Measurements from ENCODE around the gene JAZF1. TPM values are rescaled to one million over a fixed set of nuclear protein-coding genes. Genes with fewer than 3 reads are reported as not detected.

Gene JAZF1
- polyA plus RNA-seq, 3 donors: 12.1 to 18.1 (median 17.2) TPM

DNA sequence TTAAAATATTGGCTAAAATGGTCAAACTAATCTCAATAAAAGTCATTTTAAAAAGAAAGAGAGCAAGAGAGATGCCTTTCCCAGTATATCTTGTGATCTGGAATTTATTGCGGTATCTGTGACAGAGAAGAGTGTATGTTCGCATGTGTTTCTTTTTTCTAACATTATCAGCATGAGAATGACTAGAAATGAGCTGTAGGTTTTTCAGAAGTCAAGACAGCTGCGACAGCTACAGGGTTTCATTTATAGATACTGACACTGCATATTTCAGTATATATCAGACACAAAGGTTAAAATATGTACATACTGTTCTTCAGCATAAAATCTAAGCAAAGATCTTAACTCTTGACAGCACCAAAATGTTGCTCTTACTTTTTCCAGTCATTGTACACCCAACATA lies 215.8 kb downstream of the JAZF1 start:
- H3K4me1 Mint-ChIP-seq: peaks cover 13% of the 10 kb centered on the region
- WGBS (ENCODE audit: insufficient coverage): no CpG with 5 or more reads among the region's 3 CpGs
- H4K20me1 ChIP-seq (ENCODE audit: insufficient read depth, low read length): peaks cover 100% of the 10 kb centered on the region

DNA sequence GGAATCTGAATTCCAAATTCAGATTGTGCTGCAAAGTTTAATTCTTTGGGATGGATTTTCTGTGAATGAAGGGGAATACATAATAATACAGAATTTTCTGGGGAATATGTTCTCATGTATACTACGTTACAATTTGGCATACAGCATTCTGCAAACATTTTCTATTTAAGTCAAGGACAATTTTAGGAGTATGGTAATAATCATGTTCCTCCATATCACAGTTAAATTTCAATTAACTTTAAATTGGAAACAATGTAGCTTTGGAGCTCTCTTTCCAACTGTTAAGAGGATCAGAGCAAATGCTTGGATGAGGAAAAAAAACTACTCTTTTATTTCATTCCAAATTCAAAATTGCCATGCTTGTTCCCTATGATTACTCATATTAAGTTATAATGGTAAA lies 217.5 kb downstream of the JAZF1 start:
- no peaks in the 10 kb centered on the region for H3K27me3 ChIP-seq (ENCODE audit: control insufficient read depth in 2 of 2, insufficient read depth in 2 of 2, low read length in 2 of 2)

More for the DNA sequence above, 215.8 kb downstream of the JAZF1 start:
- Mint-ChIP-seq H3K4me3 (no peak overlapping the region), H3K9me3 (peaks cover 0 to 4% (median 0%) of the 10 kb centered on the region in 7 donors), H3K36me3 (peaks cover 20 to 23% of the 10 kb centered on the region in 2 donors), H3K27me3 (ENCODE audit: low read depth in 3 of 3) (peaks cover 1 to 2% (median 2%) of the 10 kb centered on the region in 3 donors), H3K27ac (no peak overlapping the region)
- Histone ChIP-seq H3K27ac (ENCODE audit: low read depth in 1 of 2, low read length in 2 of 2) (no peak overlapping the region), H3K4me2 (replicated peaks; ENCODE audit: extremely low read depth, low read length, poor library complexity, severe bottlenecking) (no peak overlapping the region), H3K9ac (ENCODE audit: insufficient read depth, low read length, poor library complexity, severe bottlenecking) (no peak overlapping the region), H3K9me3 (replicated peaks in 1 of 2; ENCODE audit: control insufficient read depth in 1 of 2, insufficient read depth in 1 of 2, low read length in 2 of 2) (no peaks in the 10 kb centered on the region), H2AFZ (ENCODE audit: insufficient read depth, low read depth, low read length, poor library complexity, severe bottlenecking) (no peak overlapping the region), H3K27me3 (ENCODE audit: control insufficient read depth in 2 of 2, insufficient read depth in 2 of 2, low read length in 2 of 2) (no peaks in the 10 kb centered on the region), H3K79me2 (ENCODE audit: insufficient read depth, low read length) (no peaks in the 10 kb centered on the region), H3K36me3 (replicated peaks in 1 of 2; ENCODE audit: control insufficient read depth in 1 of 2, insufficient read depth in 2 of 2, low read length in 2 of 2) (peaks cover 0 to 9% of the 10 kb centered on the region in 2 donors), H3K4me3 (replicated peaks in 1 of 3; ENCODE audit: low read depth in 2 of 3, low read length in 3 of 3) (no peak overlapping the region), H3K4me1 (ENCODE audit: control insufficient read depth in 1 of 2, insufficient read depth in 2 of 2, low read length in 2 of 2) (peaks cover 8 to 11% of the 10 kb centered on the region in 2 donors)
- intact Hi-C loops (cut with micrococcal nuclease): no loop called here
- no peak for DNase-seq
- TF ChIP-seq, protein P1, sequence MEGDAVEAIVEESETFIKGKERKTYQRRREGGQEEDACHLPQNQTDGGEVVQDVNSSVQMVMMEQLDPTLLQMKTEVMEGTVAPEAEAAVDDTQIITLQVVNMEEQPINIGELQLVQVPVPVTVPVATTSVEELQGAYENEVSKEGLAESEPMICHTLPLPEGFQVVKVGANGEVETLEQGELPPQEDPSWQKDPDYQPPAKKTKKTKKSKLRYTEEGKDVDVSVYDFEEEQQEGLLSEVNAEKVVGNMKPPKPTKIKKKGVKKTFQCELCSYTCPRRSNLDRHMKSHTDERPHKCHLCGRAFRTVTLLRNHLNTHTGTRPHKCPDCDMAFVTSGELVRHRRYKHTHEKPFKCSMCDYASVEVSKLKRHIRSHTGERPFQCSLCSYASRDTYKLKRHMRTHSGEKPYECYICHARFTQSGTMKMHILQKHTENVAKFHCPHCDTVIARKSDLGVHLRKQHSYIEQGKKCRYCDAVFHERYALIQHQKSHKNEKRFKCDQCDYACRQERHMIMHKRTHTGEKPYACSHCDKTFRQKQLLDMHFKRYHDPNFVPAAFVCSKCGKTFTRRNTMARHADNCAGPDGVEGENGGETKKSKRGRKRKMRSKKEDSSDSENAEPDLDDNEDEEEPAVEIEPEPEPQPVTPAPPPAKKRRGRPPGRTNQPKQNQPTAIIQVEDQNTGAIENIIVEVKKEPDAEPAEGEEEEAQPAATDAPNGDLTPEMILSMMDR (IDR thresholded peaks at IDR 0.05): no peak

More for the DNA sequence above, 217.5 kb downstream of the JAZF1 start:
- intact Hi-C loops (cut with micrococcal nuclease): no loop called here
- H3K4me2 ChIP-seq (replicated peaks; ENCODE audit: extremely low read depth, low read length, poor library complexity, severe bottlenecking): no peak overlapping the region
- WGBS (ENCODE audit: insufficient coverage): no CpG with 5 or more reads among the region's 1 CpG
- no peaks in the 10 kb centered on the region for H3K79me2 ChIP-seq (ENCODE audit: insufficient read depth, low read length)
- peaks cover 1 to 2% (median 2%) of the 10 kb centered on the region in 3 donors for H3K27me3 Mint-ChIP-seq (ENCODE audit: low read depth in 3 of 3)
- no peak overlapping the region for H3K4me3 ChIP-seq (replicated peaks in 1 of 3; ENCODE audit: low read depth in 2 of 3, low read length in 3 of 3)
- peaks cover 13 to 17% of the 10 kb centered on the region in 2 donors for H3K36me3 Mint-ChIP-seq
- H3K9me3 ChIP-seq (replicated peaks in 1 of 2; ENCODE audit: control insufficient read depth in 1 of 2, insufficient read depth in 1 of 2, low read length in 2 of 2): no peaks in the 10 kb centered on the region
- H3K9ac ChIP-seq (ENCODE audit: insufficient read depth, low read length, poor library complexity, severe bottlenecking): no peak overlapping the region
- H3K4me3 Mint-ChIP-seq: no peak overlapping the region
- peaks cover 8 to 11% of the 10 kb centered on the region in 2 donors for H3K4me1 ChIP-seq (ENCODE audit: control insufficient read depth in 1 of 2, insufficient read depth in 2 of 2, low read length in 2 of 2)
- peaks cover 100% of the 10 kb centered on the region for H4K20me1 ChIP-seq (ENCODE audit: insufficient read depth, low read length)
- peaks cover 0 to 4% (median 0%) of the 10 kb centered on the region in 7 donors for H3K9me3 Mint-ChIP-seq
- H3K27ac ChIP-seq (ENCODE audit: low read depth in 1 of 2, low read length in 2 of 2): no peak overlapping the region
- no peak overlapping the region for H3K27ac Mint-ChIP-seq
- TF ChIP-seq, protein P1 (IDR thresholded peaks at IDR 0.05): no peak
- H3K4me1 Mint-ChIP-seq: peaks cover 13% of the 10 kb centered on the region
- no peak for DNase-seq
- H3K36me3 ChIP-seq (replicated peaks in 1 of 2; ENCODE audit: control insufficient read depth in 1 of 2, insufficient read depth in 2 of 2, low read length in 2 of 2): peaks cover 0 to 7% of the 10 kb centered on the region in 2 donors
- H2AFZ ChIP-seq (ENCODE audit: insufficient read depth, low read depth, low read length, poor library complexity, severe bottlenecking): no peak overlapping the region
